ENCODE measurements around the gene P4HA1. TPM values are rescaled to one million over a fixed set of nuclear protein-coding genes. Genes with fewer than 3 reads are reported as not detected.

The P4HA1 gene
- total RNA-seq, 4 donors from 2014 or later = 20.3 to 43.4 (median 34.6) TPM

DNA sequence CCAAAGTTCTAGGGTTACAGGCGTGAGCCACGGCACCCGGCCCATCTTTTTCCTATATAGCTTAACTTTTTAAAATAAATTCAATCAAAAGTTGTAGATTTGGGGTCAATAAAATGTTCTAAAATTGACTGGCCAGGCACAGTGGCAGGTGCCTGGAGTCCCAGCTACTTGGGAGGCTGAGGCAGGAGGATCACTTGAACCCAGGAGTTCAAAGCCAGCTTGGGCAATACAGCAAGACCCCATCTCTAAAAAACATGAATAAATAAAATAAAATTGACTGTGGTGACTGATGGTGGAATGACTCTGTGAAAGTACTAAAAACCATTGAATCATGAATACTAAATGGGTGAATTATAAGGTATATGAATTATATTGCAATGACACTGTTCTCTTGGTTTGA lies 20.8 kb downstream of the P4HA1 start:
- no peak for TF ChIP-seq CTCF (IDR thresholded peaks at IDR 0.05; ENCODE audit: low read depth)

DNA sequence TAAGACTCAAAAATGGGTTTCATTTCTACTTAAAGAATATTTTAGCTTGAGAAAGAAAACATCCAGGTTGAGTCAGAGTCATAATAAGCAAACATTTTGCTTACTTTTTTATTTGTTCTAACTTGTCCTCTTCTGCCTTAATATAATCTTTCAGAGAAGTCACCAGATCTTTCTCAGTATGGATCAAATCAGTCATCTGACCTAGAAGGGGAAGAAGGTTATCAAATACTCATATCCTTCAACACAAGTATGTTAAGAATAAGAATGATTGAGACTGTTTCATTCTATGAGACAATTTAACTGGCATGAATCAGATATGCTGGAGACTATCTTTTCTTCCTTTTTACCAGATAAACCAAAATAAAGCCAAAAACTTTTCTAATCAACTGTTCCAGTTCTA lies 23.0 kb downstream of the P4HA1 start:
- no peak for TF ChIP-seq CTCF (IDR thresholded peaks at IDR 0.05; ENCODE audit: low read depth)

- no peak for TF ChIP-seq CTCF (IDR thresholded peaks at IDR 0.05; ENCODE audit: low read depth)
Observed at GRCh38 chr10:73065441-73065840, 31.2 kb downstream of the P4HA1 start.

GRCh38 chr10:73061743-73062142 lies 34.9 kb downstream of the P4HA1 start:
- no peak for TF ChIP-seq CTCF (IDR thresholded peaks at IDR 0.05; ENCODE audit: low read depth)

GRCh38 chr10:73060738-73061635 lies 35.7 kb downstream of the P4HA1 start:
- no peak for TF ChIP-seq CTCF (IDR thresholded peaks at IDR 0.05; ENCODE audit: low read depth)

DNA sequence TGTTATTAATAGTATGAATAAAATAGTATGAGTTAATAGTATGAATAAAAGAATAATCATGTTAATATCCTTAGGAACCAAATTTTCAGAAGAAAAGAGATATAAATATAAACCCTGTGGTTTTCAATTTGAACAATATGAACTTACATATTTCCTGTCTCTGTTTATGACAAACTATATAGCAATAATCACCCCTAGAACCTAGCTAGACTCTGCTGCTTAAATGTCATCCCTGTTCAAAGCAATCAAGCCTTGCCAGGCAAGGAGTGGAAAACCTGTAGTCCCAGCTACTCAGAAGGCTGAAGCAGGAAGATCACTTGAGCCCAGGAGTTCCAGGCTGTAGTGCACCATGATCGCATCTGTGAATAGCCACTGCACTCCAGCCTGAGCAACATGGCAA lies 36.5 kb downstream of the P4HA1 start:
- no peak for TF ChIP-seq CTCF (IDR thresholded peaks at IDR 0.05; ENCODE audit: low read depth)

GRCh38 chr10:73058057-73058591 lies 38.5 kb downstream of the P4HA1 start:
- TF ChIP-seq CTCF (IDR thresholded peaks at IDR 0.05; ENCODE audit: low read depth) = no peak

All from subcutaneous adipose tissue (tissue), 4 donors.